Smooth muscle cell (in vitro differentiated cells): ENCODE results near the gene NOTUM. TPM values are rescaled to one million over a fixed set of nuclear protein-coding genes. Genes with fewer than 3 reads are reported as not detected.

Experiments
- DNase-seq: peaks from one replicate; lab custom pipeline; 2025; ENCODE audit not compliant: unreplicated experiment; lab: John Stamatoyannopoulos, UW
- H2AFZ ChIP-seq: fragments of 200-600 bp; sonication (generic); 2 replicates; pipeline ENCODE4 v1.6.0; 2016; ENCODE audit warnings: antibody characterized with exemption, low read depth, mild to moderate bottlenecking
- H3F3A ChIP-seq: fragments of 200-600 bp; sonication (generic); 2 replicates; pipeline ENCODE4 v1.6.0; 2017; ENCODE audit warnings: antibody characterized with exemption, low read depth
- H3K27ac ChIP-seq: fragments of 200-600 bp; sonication (generic); 2 replicates; pipeline ENCODE4 v1.5.1; 2016; ENCODE audit warnings: low read depth, mild to moderate bottlenecking
- H3K27me3 ChIP-seq: fragments of 200-600 bp; sonication (generic); 2 replicates; pipeline ENCODE4 v1.6.1; 2016; ENCODE audit warnings: low read depth, mild to moderate bottlenecking
- H3K36me3 ChIP-seq: fragments of 200-600 bp; sonication (generic); 2 replicates; pipeline ENCODE4 v1.5.1; 2016; ENCODE audit warnings: low read depth
- H3K4me1 ChIP-seq: fragments of 200-600 bp; sonication (generic); 2 replicates; pipeline ENCODE4 v1.5.1; 2016; ENCODE audit warnings: low read depth
- H3K4me2 ChIP-seq: fragments of 200-600 bp; sonication (generic); 2 replicates; pipeline ENCODE4 v1.6.0; 2016; ENCODE audit warnings: mild to moderate bottlenecking
- H3K4me3 ChIP-seq: fragments of 200-600 bp; sonication (generic); 2 replicates; pipeline ENCODE4 v1.5.1; 2016; ENCODE audit warnings: mild to moderate bottlenecking
- H3K79me2 ChIP-seq: fragments of 200-600 bp; sonication (generic); 2 replicates; pipeline ENCODE4 v1.6.0; 2016; ENCODE audit warnings: low read depth, mild to moderate bottlenecking
- H3K9ac ChIP-seq: fragments of 200-600 bp; sonication (generic); 2 replicates; pipeline ENCODE4 v1.6.0; 2016; ENCODE audit warnings: low read depth
- H3K9me3 ChIP-seq: fragments of 200-600 bp; sonication (generic); replicated peaks from 2 replicates; pipeline ENCODE4 v1.5.1; 2016; ENCODE audit warnings: low read depth
- H4K20me1 ChIP-seq: fragments of 200-600 bp; sonication (generic); 2 replicates; pipeline ENCODE4 v1.6.0; 2016; ENCODE audit warnings: low read depth
- WGBS: methylation state at CpG from one replicate; pipeline ENCODE4 v1.1.7; 2016; ENCODE audit warnings: low lambda C conversion rate; 5-methylcytosine and 5-hydroxymethylcytosine counted together
- polyA plus RNA-seq: library from polyadenylated mRNA; unstranded; fragments of >200 nt; fragmentation: Nextera tagmentation; extraction: Ambion mirVana; gene quantifications from 2 replicates; pipeline ENCODE4 v1.2.1, GENCODE V29; 2016
- total RNA-seq: library from RNA; depleted of rRNA; stranded (reverse); fragments of >200 nt; gene quantifications from 2 replicates; pipeline ENCODE4 v1.2.3, GENCODE V29; 2014
- TF ChIP-seq, protein P1 (sequence below): fragments of 200-600 bp; sonication (generic); IDR thresholded peaks from 2 replicates; pipeline ENCODE4 v1.5.1; 2017; ENCODE audit warnings: borderline replicate concordance, mild to moderate bottlenecking, antibody characterized with exemption; ENCODE audit not compliant: insufficient read depth, poor library complexity, severe bottlenecking

NOTUM gene
- total and polyA plus RNA-seq, 2 experiments from 2014 or later: 0.90 to 2.9 TPM

DNA sequence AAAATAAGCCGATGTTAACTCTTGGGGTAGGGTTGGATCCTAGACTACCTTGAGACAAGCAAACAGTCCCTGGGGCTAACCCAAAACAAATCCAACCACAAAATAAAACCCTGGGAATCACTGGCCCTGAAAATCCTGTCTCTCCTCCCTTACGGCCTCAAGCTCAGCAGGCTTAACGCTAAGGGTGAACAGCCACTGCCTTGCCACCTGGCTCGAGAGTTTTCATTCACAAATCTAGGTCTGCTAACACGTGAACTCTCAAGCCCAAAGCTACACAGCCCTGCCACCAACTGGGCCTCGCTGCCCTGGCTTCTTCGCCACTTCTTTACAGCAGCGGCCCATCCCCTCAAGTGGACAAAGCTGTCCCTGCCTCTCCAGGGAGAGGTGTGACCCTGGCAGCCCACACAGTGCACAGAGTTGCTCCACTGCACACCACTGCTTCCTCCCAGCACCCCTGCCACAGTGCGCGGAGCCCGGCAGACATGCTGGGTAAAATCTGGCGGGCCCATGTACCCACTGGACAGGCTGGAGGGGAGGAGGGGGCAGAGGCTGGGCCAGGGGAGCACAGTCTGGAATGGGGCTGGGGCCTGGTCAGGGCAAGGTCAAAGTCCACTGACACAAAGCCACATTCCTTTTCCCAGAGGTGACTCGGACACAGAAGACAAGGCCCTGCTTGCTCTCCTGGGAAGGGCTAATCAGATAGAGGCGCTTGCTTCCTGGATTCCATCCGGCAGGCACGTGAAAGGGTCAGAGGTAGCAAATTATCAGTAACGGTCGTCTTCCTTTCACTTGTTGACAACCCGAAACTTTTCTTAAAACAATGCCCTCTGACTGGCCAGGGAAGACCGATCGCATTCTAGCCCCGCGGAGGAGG is 50.8 kb downstream of the NOTUM start:
- TF ChIP-seq, protein P1, sequence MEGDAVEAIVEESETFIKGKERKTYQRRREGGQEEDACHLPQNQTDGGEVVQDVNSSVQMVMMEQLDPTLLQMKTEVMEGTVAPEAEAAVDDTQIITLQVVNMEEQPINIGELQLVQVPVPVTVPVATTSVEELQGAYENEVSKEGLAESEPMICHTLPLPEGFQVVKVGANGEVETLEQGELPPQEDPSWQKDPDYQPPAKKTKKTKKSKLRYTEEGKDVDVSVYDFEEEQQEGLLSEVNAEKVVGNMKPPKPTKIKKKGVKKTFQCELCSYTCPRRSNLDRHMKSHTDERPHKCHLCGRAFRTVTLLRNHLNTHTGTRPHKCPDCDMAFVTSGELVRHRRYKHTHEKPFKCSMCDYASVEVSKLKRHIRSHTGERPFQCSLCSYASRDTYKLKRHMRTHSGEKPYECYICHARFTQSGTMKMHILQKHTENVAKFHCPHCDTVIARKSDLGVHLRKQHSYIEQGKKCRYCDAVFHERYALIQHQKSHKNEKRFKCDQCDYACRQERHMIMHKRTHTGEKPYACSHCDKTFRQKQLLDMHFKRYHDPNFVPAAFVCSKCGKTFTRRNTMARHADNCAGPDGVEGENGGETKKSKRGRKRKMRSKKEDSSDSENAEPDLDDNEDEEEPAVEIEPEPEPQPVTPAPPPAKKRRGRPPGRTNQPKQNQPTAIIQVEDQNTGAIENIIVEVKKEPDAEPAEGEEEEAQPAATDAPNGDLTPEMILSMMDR: no peak
- Histone ChIP-seq H3K4me3 (peak overlapping the region; percentile 81), H3K4me1 (peaks cover 4% of the 10 kb centered on the region), H3K27ac (no peak overlapping the region), H3K4me2 (peak overlapping the region; percentile 99), H3K27me3 (no peaks in the 10 kb centered on the region), H4K20me1 (peaks cover 43% of the 10 kb centered on the region), H3F3A (peaks cover 9% of the 10 kb centered on the region), H3K36me3 (no peaks in the 10 kb centered on the region), H3K9me3 (no peaks in the 10 kb centered on the region), H3K9ac (peak overlapping the region; percentile 62), H2AFZ (no peak overlapping the region), H3K79me2 (peaks cover 10% of the 10 kb centered on the region)
- DNase-seq: no peak
- WGBS: 44% methylated on average over 22 of the region's 23 CpGs

DNA sequence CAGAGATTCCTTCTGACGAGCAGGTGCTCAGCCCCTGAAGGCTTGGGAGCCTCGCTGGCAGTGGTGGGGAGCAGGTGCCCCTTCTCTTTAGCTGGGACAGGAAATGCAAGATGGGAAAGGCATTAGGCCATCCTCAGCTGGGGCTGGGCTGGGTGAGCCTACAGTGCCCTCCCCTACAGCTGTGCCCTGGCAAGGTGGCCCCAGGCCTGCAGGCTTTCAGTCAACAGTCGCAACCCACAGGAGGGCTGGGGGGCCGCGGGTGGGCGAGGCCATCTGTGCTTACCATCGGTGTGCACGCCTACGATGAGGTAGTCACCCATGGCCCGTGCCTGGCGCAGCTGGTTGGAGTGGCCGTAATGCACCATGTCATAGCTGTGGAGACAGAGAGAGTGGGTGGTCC is 51.8 kb downstream of the NOTUM start:
- peaks cover 10% of the 10 kb centered on the region for H3K79me2 ChIP-seq
- peaks cover 37% of the 10 kb centered on the region for H4K20me1 ChIP-seq
- peaks cover 4% of the 10 kb centered on the region for H3K4me1 ChIP-seq
- no peak overlapping the region for H3K4me2 ChIP-seq
- H3K27me3 ChIP-seq: no peaks in the 10 kb centered on the region
- DNase-seq: no peak
- 95% methylated on average over 12 of the region's 12 CpGs for WGBS
- no peak overlapping the region for H3K27ac ChIP-seq
- TF ChIP-seq, protein P1: no peak
- no peaks in the 10 kb centered on the region for H3K9me3 ChIP-seq
- no peak overlapping the region for H3K9ac ChIP-seq
- H3K36me3 ChIP-seq: no peaks in the 10 kb centered on the region
- no peak overlapping the region for H3K4me3 ChIP-seq
- peaks cover 9% of the 10 kb centered on the region for H3F3A ChIP-seq
- no peak overlapping the region for H2AFZ ChIP-seq

DNA sequence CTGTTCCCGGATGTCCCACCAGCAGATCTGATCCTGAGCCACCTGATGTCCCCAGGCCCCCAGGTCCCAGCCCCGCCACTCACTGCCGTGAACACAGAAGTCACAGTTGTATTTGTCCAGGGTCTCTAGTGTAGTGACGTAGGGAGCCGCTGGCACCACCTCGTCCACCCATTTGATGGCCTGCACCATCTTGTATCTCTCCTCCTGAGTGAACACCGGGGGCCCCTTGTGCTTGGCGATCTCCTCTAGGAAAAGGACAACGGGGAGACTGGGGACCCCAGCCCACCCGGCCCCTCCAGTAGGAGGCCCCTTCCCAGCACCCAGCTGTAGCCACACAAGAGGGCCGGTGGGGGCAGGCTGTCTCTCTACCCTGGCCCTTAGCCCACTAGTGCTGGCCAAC is 52.2 kb downstream of the NOTUM start:
- 97% methylated on average over 11 of the region's 11 CpGs for WGBS
- Histone ChIP-seq H3K79me2 (peaks cover 10% of the 10 kb centered on the region), H3F3A (peaks cover 9% of the 10 kb centered on the region), H3K27me3 (no peaks in the 10 kb centered on the region), H3K4me2 (no peak overlapping the region), H3K27ac (no peak overlapping the region), H2AFZ (no peak overlapping the region), H3K36me3 (no peaks in the 10 kb centered on the region), H3K4me1 (peaks cover 4% of the 10 kb centered on the region), H4K20me1 (peaks cover 37% of the 10 kb centered on the region), H3K9me3 (no peaks in the 10 kb centered on the region), H3K4me3 (no peak overlapping the region), H3K9ac (no peak overlapping the region)
- TF ChIP-seq, protein P1: no peak
- no peak for DNase-seq
